Omental fat pad (tissue), 4 donors: ENCODE results near the gene NUDT21. TPM values are rescaled to one million over a fixed set of nuclear protein-coding genes. Genes with fewer than 3 reads are reported as not detected.

Source experiments
- ATAC-seq: fragments of 150-250 bp; one replicate; pipeline ENCODE4 v1.9.1; 2016; ENCODE audit warnings: mild to moderate bottlenecking, moderate library complexity; ENCODE audit not compliant: low FRiP score
- DNase-seq: peaks from one replicate; pipeline ENCODE4 v3.0.0-alpha.2; 2019; ENCODE audit warnings: low spot score
- CTCF ChIP-seq, 3 donors: fragments of 450-650 bp; IDR thresholded peaks; one replicate each; pipeline ENCODE4 v1.5.1; 2016 to 2017; ENCODE audit warnings: antibody characterized with exemption in 3 of 3, mild to moderate bottlenecking in 3 of 3, moderate library complexity in 2 of 3
- total RNA-seq, 4 donors: library from RNA; depleted of rRNA; stranded (reverse); fragments of >200 nt; gene quantifications; one replicate each; pipeline ENCODE4 v1.1.0, GENCODE V29; 2016

NUDT21 gene
- total RNA-seq, 4 donors from 2014 or later = 41.6 to 53.4 (median 46.0) TPM

DNA sequence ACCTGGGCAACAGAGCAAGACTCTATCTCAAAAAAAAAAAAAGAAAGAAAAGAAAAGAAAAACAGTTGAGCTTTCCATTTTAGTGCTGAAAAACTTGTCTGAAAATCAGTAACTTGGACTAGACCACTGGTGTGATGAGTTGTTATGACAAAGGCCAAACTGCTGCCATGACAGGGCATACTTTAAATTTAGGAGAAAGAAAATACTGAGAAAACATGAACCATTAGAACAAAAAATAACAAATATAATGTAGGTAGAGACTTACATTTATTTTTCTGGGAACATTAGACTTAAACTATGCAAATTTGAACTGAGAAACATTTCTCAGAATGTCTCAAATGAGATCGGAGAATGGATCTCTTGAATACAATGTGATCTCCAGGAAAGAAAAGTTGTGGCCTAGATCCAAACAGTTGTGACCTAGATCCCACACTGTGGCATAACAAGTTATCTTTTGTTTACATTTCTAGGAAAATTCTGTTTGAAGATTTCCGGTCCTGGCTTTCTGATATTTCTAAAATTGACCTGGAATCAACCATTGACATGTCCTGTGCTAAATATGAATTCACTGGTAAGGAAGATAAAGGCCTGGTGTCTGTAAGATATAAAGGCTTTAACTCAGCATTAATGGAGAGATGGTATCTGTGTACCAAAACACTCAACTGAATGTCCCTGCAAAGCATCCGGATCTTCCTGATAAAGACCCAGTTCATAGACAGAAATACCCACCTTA lies 11.1 kb upstream of the NUDT21 start:
- ATAC-seq (no peak), DNase-seq (no peak)
- TF ChIP-seq CTCF (IDR thresholded peaks at IDR 0.05) = no peak

DNA sequence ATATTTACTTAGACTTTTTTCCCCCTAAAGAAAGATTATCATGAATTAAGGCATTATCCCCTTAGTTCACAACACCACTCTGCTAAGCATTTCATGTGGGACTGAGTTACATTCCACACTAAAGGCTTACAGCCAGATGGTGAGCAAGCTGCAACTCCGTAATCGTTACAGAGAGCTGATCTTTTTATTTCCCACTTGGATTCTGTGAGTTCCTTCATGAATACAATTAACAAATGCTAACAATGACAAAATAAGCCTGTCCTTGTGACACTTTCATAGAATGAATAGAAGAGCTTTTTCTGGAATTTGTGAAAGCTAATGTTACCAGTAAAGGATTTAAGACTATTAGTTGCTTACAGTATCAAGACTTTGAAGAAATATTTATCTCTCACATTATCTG lies 9.0 kb upstream of the NUDT21 start:
- DNase-seq = no peak
- TF ChIP-seq CTCF (IDR thresholded peaks at IDR 0.05) = no peak
- no peak for ATAC-seq

DNA sequence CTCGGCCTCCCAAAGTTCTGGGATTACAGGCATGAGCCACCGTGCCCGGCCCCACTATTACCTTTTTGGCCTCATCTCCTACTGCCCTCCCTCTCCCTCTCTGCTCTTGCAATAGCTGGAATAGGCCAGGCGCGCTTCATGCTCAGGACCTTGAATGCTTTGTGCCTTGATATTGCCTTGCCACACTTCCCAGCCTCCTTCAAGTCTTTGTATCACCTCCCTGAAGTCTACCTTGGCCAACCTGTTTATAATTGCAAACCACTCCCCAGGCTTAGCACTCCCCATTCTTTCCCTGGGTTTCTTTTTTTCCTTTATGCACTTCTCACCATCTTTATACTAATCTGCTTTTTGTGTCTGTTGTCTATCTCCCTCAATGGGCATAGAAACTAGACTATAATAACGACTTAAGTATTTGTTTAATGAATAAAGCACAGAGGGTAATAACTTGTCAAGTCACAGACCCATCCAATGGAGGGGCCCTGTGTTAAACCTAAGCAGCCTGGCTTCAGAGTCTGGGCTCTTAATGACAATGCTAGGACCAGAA lies 6.9 kb upstream of the NUDT21 start:
- no peak for DNase-seq
- no peak for TF ChIP-seq CTCF (IDR thresholded peaks at IDR 0.05)
- ATAC-seq = no peak

DNA sequence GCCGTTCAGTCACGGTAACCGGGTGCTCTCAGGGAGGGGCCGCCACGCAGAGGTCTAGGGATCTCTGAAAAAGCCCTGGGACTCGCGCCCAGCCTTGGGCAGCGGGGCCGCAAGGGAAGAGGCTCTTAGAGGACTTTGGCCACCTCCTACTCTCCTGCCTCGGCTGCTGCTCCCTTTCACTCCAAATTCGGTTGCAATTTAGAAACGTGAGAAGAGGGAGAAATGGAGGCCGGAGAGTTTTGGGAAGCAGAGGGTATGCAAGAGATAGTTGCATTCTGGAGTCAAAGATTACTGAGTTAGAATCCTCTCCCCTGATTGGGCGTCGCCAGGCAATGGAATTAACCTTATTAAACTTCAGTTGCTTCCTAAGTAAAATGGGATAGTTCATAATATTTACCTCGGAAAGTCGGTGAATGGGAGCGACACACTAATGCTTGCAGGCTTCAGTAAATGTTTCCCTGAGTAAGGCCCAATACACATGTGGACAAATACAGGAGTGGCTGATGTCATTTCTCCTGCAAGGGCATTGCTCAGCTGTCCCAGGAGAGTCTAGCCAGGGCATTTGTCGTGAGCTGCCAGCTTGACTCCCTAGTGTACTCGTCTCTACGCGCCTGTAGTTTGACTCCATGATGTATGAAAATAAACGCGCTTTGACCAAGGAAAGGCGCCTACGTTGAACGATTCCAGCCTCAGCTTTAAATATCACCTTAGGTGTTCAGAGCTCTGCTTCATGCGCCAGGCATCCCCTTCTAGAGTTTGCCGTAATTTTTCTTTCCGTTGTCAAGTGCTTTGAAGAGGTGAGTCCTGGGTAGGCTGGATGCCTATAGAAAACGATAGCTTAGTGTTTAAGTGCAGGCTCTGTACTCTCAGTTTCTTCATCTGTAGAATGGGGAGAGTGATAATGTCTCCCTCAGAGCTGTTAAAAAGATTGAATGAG lies 889 bp upstream of the NUDT21 start:
- ATAC-seq = peak; percentile 82
- no peak for DNase-seq
- no peak for TF ChIP-seq CTCF (IDR thresholded peaks at IDR 0.05)

DNA sequence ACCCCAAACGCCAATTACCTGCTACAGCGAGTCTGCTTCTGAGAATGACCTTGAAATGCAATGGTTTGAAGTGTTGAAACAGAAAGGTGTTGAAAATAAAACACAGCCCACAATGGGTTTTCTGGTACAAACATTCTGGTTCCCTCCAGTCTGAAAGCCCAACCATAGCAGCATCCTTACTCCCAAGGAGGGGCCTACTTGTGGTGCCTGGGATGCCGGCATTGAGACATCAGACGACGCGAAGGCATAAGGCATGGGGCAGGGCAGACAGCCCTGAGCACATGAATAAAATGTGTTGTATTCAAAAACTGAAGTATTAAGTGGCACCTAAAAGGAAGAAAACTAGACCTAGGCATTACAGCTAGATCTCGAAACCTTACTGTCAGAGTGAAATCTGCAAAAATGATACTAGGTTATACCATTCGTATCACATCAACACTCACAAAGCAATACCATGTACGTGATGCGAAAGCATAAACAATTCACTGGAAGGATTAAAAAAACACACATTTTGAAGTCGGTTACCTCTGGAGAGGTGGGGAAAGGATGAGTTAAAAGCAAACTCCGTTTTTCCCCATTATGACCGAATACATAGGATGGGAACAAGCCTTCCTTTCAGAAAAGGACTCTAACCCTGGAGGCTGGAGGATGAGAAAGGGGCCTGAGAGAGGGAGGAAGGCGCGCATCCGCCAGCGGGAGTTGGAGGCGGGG lies 702 bp downstream of the NUDT21 start:
- no peak for DNase-seq
- no peak for ATAC-seq

More for the DNA sequence above, 702 bp downstream of the NUDT21 start:
- TF ChIP-seq CTCF (IDR thresholded peaks at IDR 0.05) = no peak
